ENCODE results near the gene KRT33A.

The KRT33A gene

DNA sequence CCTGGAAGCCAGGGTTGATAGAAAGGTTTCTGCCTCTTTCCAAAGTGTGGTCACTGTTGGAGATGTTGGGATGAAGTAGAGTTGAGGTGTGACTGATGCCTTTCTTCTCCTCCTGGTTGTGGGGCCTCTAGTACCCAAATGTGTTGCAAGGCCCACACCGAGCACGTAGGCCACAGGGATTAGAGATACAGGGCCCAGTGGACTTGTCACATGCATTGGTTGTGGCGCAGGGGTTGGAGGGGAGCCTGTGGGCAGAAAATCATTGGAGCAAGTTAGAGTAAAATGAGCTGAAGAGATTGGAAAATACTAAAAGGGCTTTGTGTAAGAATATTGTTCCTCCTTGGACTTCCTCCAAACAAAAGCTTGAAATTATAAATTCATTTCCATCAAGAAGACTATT is 4.6 kb downstream of the KRT33A start:
- ATAC-seq (no peak), DNase-seq (no peak)
- no peak overlapping the region for H3K27ac Mint-ChIP-seq
- H3K4me3 Mint-ChIP-seq: no peak overlapping the region
- no peaks in the 10 kb centered on the region for H3K27me3 Mint-ChIP-seq
- peaks cover 5% of the 10 kb centered on the region for H3K36me3 Mint-ChIP-seq (ENCODE audit: low read depth)
- peaks cover 14% of the 10 kb centered on the region for H3K4me1 Mint-ChIP-seq
- H3K9me3 Mint-ChIP-seq: peaks cover 6% of the 10 kb centered on the region

DNA sequence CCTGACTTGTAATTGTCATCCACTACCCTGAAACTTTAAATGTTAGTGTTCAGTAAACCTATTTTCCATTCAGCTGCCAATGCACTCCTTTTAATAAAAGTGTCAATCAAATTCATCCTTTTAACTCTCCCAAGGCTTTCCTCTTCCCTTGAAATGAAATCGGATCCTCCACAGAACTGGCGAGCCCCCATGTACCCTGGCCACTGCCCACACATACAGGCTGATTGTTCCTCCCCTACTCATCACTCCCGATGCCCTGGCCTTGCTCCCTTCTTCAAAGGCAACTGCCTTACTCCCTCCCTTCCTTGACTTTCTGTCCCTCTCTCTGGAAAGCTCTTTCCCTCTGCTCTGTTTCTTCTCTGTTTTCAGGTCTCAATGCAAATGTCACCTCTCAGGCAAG is 7.6 kb downstream of the KRT33A start:
- DNase-seq: no peak
- Mint-ChIP-seq H3K27ac (peak overlapping the region; percentile 7), H3K4me1 (peaks cover 43% of the 10 kb centered on the region)

DNA sequence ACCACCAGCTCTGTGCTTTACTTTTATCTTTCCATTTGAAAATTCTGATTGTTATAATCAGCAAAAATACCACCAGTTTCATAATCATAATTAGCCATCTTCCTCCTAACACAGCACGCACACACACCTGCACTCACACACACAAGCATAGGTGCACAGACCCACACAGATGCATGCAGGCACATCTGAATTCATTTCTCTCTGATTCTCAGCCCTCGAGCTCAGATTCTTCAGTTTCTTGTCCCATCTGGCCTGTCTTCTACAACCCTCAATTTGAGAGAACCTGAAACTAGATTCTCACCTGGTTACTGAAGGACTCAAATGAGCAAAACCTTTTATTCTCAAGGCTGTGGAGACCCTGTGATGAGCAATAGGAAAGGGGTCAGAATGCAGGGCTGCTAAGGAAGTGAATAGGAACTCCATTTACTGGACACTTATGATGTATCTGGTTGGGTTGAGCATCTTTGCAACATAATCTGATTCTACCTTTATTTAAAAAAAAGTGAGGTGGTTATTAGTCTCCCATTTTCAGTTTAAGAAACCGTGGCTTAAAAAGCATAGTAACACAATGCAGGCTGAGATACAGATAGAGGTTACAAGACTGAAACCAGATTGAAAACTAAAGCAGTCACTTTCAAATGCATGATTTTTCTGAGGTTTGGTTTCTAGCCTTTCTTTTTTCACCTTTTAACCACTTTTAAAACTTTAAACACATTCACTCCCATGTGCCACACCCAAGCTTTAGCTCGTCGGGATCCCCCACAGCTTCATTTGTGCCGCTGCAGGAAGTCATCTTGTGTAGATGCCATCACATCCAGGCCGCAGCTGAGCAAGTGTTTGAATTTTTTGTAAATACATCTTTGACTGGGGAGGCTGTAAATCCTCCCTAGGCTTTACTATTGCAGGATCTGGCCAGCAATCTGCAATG is 9.4 kb downstream of the KRT33A start:
- Mint-ChIP-seq H3K27ac (no peak overlapping the region), H3K36me3 (ENCODE audit: low read depth) (peaks cover 5% of the 10 kb centered on the region), H3K4me3 (no peak overlapping the region), H3K9me3 (peaks cover 6% of the 10 kb centered on the region), H3K27me3 (peaks cover 2% of the 10 kb centered on the region), H3K4me1 (peaks cover 46% of the 10 kb centered on the region)
- DNase-seq (peak; percentile 22), ATAC-seq (peak; percentile 67)

More for the DNA sequence above, 7.6 kb downstream of the KRT33A start:
- Mint-ChIP-seq H3K9me3 (peaks cover 6% of the 10 kb centered on the region), H3K36me3 (ENCODE audit: low read depth) (peaks cover 5% of the 10 kb centered on the region), H3K27me3 (peaks cover 2% of the 10 kb centered on the region), H3K4me3 (no peak overlapping the region)
- no peak for ATAC-seq

DNA sequence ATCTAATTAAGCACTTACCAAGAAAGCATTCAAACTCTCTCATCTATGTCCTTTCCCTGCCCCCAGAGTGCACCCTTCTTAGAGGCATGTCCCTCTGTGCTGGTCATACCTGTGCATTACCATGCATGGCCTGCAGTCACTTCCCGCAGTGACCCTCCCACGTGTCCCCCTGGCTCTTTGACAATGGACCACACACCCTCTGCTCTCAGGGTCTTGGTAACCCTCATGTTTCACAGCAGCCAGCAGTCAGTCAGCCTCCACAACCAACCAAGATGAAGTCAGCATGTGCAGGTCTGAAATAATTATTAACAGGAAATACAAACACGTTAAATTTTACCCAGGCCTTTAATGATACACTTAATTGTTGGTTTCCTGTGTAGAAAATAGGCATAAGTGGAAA is 10.1 kb downstream of the KRT33A start:
- ATAC-seq (no peak), DNase-seq (no peak)
- H3K27ac Mint-ChIP-seq: no peak overlapping the region
- H3K36me3 Mint-ChIP-seq (ENCODE audit: low read depth): peaks cover 5% of the 10 kb centered on the region
- H3K4me1 Mint-ChIP-seq: peaks cover 52% of the 10 kb centered on the region
- peaks cover 2% of the 10 kb centered on the region for H3K27me3 Mint-ChIP-seq
- peaks cover 6% of the 10 kb centered on the region for H3K9me3 Mint-ChIP-seq
- H3K4me3 Mint-ChIP-seq: no peak overlapping the region

DNA sequence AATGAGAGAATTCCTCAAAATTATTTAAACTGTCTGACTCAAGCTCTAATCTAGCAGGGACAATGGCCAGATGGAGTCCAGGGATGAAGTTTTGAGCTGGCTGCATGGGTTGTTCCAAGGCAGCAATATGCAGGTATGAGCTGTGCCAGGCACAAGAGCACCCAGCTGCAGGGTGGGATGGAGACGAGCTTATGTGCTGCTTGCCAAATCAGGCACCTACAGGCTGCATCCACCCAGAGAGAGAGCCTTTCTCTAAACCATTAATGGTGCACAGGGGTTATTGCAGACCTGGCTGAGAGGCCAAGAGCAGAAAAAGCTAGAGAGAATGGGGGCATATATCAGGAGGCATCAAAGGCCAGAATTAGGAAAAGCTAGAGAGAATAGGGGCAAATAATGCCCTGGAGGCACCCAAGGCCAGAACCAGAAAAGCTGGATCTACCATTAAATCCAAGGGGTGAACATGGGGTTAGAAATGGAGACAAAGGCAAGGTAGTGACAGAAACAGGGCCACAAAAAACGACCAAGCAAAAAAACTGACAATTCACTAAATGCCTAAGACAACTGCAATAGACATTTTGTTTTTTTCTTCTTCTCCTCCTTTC is 11.0 kb downstream of the KRT33A start:
- H3K36me3 Mint-ChIP-seq (ENCODE audit: low read depth): peaks cover 5% of the 10 kb centered on the region
- no peak overlapping the region for H3K4me3 Mint-ChIP-seq
- ATAC-seq: no peak
- H3K9me3 Mint-ChIP-seq: peaks cover 6% of the 10 kb centered on the region
- no peak for DNase-seq
- H3K4me1 Mint-ChIP-seq: peaks cover 58% of the 10 kb centered on the region
- H3K27me3 Mint-ChIP-seq: peaks cover 2% of the 10 kb centered on the region
- H3K27ac Mint-ChIP-seq: no peak overlapping the region

DNA sequence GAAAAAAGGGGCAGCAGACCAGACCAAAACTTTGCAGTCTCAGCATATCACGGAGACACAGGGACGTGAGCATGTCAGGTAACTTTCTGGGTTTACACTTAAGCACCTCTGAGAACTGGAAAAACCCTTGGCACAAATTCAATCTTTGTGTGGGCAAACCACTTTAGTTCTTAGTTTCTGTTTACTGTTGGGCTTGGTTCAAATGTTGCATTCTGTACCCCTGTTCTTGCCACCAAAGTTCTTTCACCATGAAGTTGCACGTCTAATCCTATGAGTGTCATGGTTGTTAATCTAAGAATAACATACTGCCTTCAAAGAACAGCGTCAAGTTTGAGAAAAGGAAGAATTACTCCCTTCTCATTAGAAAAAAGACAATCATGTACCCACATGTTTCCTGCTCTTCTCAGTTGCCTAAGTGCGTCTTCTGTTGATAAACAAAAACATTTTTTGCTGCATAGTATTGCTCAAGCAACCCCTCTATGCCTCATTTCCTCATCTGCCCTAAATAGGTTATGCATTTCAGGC is 11.6 kb downstream of the KRT33A start:
- H3K4me3 Mint-ChIP-seq: no peak overlapping the region
- DNase-seq: no peak
- H3K4me1 Mint-ChIP-seq: peaks cover 65% of the 10 kb centered on the region
- H3K9me3 Mint-ChIP-seq: peaks cover 6% of the 10 kb centered on the region
- H3K27me3 Mint-ChIP-seq: peaks cover 2% of the 10 kb centered on the region
- ATAC-seq: peak; percentile 55
- H3K36me3 Mint-ChIP-seq (ENCODE audit: low read depth): peaks cover 5% of the 10 kb centered on the region
- no peak overlapping the region for H3K27ac Mint-ChIP-seq

DNA sequence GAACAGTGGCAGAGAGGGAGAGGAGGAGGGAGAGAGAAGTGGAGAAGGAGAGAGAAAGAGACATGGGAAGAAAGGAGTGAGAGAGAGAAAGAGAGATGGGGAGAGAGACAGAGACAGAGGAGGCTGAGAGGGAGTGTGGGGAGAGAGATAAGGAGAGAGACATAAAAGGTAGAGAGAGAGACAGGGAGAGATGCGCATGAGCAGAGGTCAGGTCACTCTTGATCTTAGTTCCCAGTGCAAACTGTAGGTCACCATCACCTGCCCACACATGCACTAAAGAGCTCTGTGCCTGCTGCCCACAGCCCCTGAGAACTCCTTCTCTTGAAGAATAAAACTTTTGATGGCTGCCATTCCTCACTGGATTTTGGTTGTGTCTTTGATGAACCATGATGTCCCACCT is 14.9 kb downstream of the KRT33A start:
- Mint-ChIP-seq H3K27me3 (peaks cover 2% of the 10 kb centered on the region), H3K4me1 (peaks cover 50% of the 10 kb centered on the region), H3K36me3 (ENCODE audit: low read depth) (no peaks in the 10 kb centered on the region), H3K9me3 (no peaks in the 10 kb centered on the region), H3K27ac (no peak overlapping the region), H3K4me3 (no peak overlapping the region)
- DNase-seq (no peak), ATAC-seq (no peak)

DNA sequence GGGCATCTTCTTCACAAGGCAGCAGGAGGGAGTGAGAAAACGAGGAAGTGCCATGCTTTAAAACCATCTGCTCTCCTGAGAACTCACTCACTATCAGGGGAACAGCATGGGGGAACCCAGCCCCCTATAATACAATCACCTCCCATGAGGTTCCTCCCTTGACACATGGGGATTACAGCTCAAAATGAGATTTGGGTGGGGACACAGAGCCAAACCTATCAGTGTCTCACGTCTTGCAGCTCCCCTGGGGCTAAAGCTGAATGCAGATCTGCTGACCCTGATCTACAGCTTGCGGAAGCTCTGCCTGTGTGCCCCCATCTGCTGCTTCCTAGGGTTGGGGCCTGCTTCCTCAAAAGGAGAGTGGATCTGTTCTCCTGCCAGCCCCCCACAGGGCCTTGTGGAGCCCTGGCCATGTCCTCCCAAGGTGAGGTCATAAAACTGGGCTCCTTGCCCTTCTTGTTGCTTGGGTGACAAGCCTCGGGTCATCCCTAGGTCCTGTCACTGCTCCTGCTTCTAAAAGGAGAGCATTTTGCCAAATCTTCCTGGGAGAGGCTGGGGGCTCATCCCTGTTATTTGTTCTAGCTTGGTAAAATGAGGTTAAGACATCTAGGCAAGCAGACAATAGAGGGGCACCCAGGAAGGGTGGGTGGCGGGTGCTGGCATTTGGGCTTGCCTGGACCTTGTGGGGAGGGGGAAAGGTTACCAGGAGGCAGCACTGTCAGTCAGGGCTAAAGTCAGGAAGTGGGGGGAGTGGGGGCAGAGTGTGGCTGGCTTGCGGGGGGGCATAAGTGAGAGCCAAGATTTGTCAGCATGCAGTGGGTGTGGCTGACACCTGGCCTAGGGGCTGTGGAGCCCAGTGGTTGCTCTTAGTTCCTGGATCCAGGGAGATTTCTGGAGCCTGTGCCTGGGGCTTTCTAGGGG is 16.0 kb downstream of the KRT33A start:
- H3K36me3 Mint-ChIP-seq (ENCODE audit: low read depth): no peaks in the 10 kb centered on the region
- DNase-seq (peak; percentile 12), ATAC-seq (no peak)
- no peaks in the 10 kb centered on the region for H3K27me3 Mint-ChIP-seq
- H3K4me1 Mint-ChIP-seq: peaks cover 39% of the 10 kb centered on the region
- no peaks in the 10 kb centered on the region for H3K9me3 Mint-ChIP-seq
- H3K4me3 Mint-ChIP-seq: no peak overlapping the region
- no peak overlapping the region for H3K27ac Mint-ChIP-seq

DNA sequence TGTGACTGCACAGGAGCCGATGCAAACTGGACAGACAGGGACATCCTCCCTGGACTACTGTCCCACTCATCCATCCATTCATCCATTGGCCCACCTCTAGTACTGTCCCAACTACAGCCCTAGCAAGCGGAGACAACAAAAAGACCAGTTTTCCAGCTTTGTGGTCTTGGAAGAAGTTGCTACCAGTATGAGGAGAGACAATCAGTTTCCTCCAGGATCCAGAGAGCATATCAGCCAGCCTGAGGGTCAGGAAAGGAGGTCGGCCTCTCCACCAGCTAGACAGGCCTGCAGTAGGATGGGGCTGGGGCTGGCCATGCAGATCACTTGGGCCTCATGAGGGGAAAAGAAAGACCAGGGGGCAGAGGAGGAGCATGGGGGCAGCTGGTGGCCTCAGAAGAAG is 16.8 kb downstream of the KRT33A start:
- Mint-ChIP-seq H3K36me3 (ENCODE audit: low read depth) (no peaks in the 10 kb centered on the region), H3K27me3 (no peaks in the 10 kb centered on the region), H3K4me1 (peaks cover 31% of the 10 kb centered on the region), H3K27ac (no peak overlapping the region), H3K9me3 (no peaks in the 10 kb centered on the region), H3K4me3 (no peak overlapping the region)
- DNase-seq (no peak), ATAC-seq (no peak)

DNA sequence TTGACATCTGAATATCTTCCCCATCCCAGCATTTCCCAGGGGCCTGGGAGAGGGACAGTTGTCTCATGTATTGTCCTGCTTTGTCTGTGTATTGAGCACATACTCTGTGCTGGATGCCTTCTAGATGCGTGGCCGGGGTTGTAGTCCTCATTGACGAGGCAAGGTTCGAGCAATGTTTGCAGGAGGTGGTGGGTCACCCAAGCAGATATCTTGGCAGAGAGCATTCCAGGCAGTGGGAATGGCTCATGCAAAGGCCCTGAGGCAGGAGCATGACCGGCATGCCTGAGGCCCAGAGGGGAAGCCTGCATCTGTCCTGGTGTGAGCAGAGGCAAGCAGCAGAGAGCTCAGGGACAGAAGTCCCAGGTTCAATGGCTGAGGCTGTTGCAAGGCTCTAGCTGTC is 17.5 kb downstream of the KRT33A start:
- ATAC-seq (no peak), DNase-seq (no peak)
- Mint-ChIP-seq H3K4me3 (no peak overlapping the region), H3K9me3 (no peaks in the 10 kb centered on the region), H3K27ac (no peak overlapping the region), H3K4me1 (peaks cover 29% of the 10 kb centered on the region), H3K27me3 (no peaks in the 10 kb centered on the region), H3K36me3 (ENCODE audit: low read depth) (no peaks in the 10 kb centered on the region)

DNA sequence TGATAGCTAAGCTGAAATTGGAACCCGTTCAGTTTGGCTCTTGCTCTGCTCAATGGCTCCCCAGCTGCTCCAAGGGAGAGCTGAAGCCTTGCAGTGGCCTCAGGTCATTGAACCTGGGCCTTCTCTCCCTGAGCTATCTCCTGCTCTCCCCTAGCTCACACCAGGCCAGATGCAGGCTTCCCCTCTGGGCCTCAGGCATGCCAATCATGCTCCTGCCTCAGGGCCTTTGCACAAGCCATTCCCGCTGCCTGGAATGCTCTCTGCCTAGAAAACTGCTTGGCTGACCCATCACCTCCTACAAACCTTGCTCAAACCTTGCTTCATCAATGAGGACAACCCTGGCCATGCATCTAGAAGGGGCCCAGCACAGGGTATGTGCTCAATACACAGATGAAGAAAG is 18.4 kb downstream of the KRT33A start:
- Mint-ChIP-seq H3K36me3 (ENCODE audit: low read depth) (no peaks in the 10 kb centered on the region), H3K27ac (no peak overlapping the region), H3K4me3 (no peak overlapping the region), H3K9me3 (no peaks in the 10 kb centered on the region), H3K4me1 (peaks cover 29% of the 10 kb centered on the region), H3K27me3 (no peaks in the 10 kb centered on the region)
- no peak for DNase-seq
- no peak for ATAC-seq

DNA sequence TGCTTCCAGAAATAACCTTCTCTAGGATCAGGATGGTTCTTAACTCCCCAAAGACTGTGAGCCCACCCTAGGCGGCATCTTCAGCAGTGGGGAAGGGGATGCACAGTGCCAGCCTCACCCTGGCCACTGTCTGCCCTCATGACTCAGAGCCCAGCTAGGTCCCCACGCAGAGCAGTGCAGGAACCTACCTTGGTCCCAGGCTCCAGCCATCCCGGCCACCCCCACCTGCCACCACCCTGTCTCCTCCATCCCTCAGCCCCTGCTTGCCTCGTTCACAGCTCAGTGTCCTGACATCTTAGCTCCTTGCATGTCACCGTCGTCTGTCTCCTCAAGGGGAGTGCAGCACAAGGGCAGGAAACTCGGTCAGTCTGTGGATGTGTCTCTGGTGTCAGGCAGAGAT is 19.0 kb downstream of the KRT33A start:
- H3K9me3 Mint-ChIP-seq: no peaks in the 10 kb centered on the region
- no peaks in the 10 kb centered on the region for H3K36me3 Mint-ChIP-seq (ENCODE audit: low read depth)
- peaks cover 35% of the 10 kb centered on the region for H3K4me1 Mint-ChIP-seq
- DNase-seq: no peak
- H3K27me3 Mint-ChIP-seq: no peaks in the 10 kb centered on the region
- no peak overlapping the region for H3K4me3 Mint-ChIP-seq
- no peak overlapping the region for H3K27ac Mint-ChIP-seq
- no peak for ATAC-seq

DNA sequence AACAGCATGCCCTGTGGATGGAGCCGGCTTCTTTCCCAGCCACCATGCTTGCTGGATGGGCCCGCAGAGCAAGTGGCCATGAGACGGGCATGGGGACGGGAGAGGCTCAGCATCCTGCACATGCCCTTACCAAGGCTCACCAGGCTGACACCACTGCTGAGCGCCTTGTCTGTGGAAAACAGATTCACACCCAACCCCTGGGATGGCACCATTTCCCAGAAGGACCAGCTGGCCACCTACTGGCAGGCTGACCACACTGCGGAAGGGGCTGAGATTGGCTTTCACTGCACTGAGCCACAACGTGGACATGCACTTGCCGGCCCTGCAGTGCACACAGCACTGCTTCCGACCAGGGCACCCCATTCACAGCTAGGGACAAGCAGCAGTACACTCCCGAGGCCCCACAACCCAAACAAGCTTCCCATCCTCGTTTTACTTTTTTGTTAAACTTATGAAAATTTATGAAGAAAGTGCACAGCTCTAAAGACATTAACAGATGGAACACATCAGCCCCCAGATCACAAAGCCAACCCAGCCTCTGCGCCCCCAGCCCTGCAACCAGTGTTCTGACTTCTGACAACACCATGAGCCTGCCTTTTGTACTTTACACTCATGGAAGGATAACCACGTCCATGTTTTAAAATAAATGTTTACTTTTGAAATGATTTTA is 21.2 kb downstream of the KRT33A start:
- Mint-ChIP-seq H3K9me3 (no peaks in the 10 kb centered on the region), H3K27me3 (no peaks in the 10 kb centered on the region), H3K4me3 (no peak overlapping the region), H3K27ac (no peak overlapping the region), H3K36me3 (ENCODE audit: low read depth) (no peaks in the 10 kb centered on the region), H3K4me1 (peaks cover 24% of the 10 kb centered on the region)
- peak; percentile 31 for DNase-seq
- ATAC-seq: no peak

DNA sequence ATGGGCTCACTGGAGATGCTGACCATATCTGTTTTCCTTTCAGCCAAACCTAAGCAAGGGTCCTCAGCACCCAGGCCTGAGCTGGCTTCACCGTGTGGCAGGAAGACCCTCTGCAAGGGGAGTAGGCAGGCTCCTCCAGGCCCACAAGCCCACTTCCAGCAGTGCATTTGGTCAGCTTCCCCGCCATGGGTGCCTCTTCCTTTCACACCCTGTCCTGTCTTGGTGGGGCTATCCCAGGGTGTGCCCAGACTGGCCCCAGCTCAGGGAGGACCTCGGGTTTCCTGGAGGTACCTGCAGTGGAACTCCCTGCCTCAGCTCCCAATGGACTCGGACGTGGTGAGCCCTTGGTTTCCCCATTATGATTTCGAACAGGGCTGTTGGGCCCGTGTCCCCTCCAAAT is 22.4 kb downstream of the KRT33A start:
- DNase-seq (no peak), ATAC-seq (no peak)
- no peak overlapping the region for H3K4me3 Mint-ChIP-seq
- no peaks in the 10 kb centered on the region for H3K36me3 Mint-ChIP-seq (ENCODE audit: low read depth)
- no peak overlapping the region for H3K27ac Mint-ChIP-seq
- H3K27me3 Mint-ChIP-seq: no peaks in the 10 kb centered on the region
- peaks cover 24% of the 10 kb centered on the region for H3K4me1 Mint-ChIP-seq
- H3K9me3 Mint-ChIP-seq: no peaks in the 10 kb centered on the region

All from activated naive CD8-positive, alpha-beta T cell treated with anti-CD3 and anti-CD28 coated beads, Interleukin-2, amount 50 U/mL, for 24 hours (primary cell).